Measurements from ENCODE around the gene PLEKHM3. TPM values are rescaled to one million over a fixed set of nuclear protein-coding genes. Genes with fewer than 3 reads are reported as not detected.

PLEKHM3 gene
- total RNA-seq, 1 experiment from 2014 or later = 25.8 TPM

DNA sequence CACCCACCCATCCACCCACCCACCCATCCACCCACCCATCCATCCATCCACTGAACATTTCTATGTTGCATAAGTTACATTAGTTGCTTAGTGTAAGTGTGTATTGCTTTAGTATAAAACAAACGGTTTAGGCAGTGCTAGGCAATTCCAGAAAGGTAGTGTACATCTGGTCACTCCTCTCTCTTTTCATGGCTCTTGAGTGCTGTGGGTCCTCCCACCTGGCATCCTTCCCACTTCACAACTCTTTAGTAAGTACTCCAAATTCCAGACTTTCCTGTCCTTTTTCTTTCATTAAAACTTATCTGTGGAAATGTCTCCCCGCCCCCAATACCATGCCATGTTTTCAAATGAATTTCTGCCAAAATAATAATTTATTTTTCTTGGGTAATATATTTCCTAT, 122.5 kb downstream of the PLEKHM3 start:
- in situ Hi-C loops (cut with HindIII; ENCODE audit: low sequenced_read_pairs) = no loop called here
- DNase-seq (ENCODE audit: low spot score) = no peak

GRCh38 chr2:207901829-207902228, 123.5 kb downstream of the PLEKHM3 start:
- in situ Hi-C loops (cut with HindIII; ENCODE audit: low sequenced_read_pairs) = no loop called here

GRCh38 chr2:207901401-207901800, 123.9 kb downstream of the PLEKHM3 start:
- DNase-seq (ENCODE audit: low spot score) = no peak
- in situ Hi-C loops (cut with HindIII; ENCODE audit: low sequenced_read_pairs) = no loop called here

More at GRCh38 chr2:207901829-207902228, 123.5 kb downstream of the PLEKHM3 start:
- no peak for DNase-seq (ENCODE audit: low spot score)

GRCh38 chr2:207898354-207898695, 127.0 kb downstream of the PLEKHM3 start:
- in situ Hi-C loops (cut with HindIII; ENCODE audit: low sequenced_read_pairs) = no loop called here
- no peak for DNase-seq (ENCODE audit: low spot score)

DNA sequence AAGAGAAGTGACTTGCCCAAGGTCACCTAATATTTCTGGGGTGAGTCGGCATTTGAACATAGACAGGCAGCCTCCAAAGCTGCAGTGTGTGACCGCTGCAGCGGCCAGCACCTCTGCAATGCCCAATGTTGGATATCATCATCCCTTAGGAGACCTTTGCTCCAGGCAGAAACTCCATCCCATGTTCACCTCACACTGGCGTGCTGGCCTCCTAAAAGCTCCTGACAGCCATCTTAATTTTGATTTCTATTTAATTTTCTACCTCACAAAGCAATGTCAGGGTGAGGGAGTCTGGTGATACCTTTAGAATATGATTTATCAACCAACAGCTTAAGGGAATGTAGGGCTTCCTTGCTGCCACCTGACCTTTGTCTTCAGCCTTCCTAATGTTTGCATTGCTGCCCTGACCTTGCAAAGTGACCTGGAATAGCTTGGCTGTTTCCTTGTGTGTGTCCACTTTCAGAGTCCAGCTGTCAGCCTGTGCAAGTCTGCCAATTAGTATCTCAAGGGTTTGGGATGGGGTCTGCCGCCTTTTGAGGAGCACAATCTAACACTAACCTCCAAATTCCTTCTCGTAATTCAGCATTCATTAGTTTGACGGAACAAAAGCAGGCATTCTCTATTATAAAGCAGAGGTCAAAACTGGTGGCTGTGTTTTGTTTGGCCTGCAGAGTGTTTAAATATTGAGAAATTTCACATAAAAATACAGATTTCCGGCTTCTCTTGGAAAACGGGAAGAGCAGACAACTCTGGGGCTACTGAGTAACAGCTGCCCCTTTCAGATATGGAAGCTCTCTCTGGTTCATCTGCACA, 127.6 kb downstream of the PLEKHM3 start:
- DNase-seq (ENCODE audit: low spot score) = no peak
- in situ Hi-C loops (cut with HindIII; ENCODE audit: low sequenced_read_pairs) = no loop called here

- peak; percentile 75 for DNase-seq (ENCODE audit: low spot score)
- in situ Hi-C loops (cut with HindIII; ENCODE audit: low sequenced_read_pairs) = no loop called here
Observed at GRCh38 chr2:207896525-207897285, 128.6 kb downstream of the PLEKHM3 start.

GRCh38 chr2:207895274-207895860, 130.0 kb downstream of the PLEKHM3 start:
- in situ Hi-C loops (cut with HindIII; ENCODE audit: low sequenced_read_pairs) = no loop called here

DNA sequence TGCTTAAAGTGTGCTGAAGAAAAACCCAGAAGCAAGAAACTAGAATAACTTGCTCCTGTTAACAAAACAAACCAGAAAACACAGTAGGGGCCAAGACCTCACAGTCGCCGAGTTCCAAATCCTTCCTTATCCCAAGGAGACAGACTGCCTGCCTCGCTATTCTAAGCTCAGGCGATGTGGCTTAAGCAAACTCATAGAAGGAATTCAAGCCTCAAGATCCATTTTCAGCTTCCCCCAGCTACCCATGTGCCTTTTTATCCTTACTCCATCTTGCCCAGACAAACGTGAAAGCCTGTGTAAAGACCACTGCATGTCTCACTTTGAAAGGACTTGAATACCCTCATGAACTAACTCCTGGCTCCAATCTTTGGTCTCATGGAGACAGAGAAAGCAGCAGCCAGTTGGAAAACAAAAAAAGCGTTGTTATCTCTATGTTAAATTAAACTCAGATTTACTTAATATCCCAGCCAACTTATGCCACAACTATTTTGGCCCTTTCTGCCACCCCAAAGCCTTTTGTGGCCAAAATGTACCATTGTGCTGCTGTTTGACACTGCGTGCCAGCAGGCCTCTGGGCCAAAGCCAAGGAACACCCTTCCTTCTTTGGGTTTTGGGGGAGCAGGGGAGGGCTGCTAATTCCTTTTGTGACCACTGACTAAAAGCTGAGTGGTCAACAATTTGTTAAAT, 132.5 kb downstream of the PLEKHM3 start:
- in situ Hi-C loops (cut with HindIII; ENCODE audit: low sequenced_read_pairs) = no loop called here

More at GRCh38 chr2:207895274-207895860, 130.0 kb downstream of the PLEKHM3 start:
- no peak for DNase-seq (ENCODE audit: low spot score)

GRCh38 chr2:207891086-207891844, 134.1 kb downstream of the PLEKHM3 start:
- in situ Hi-C loops (cut with HindIII; ENCODE audit: low sequenced_read_pairs) = no loop called here
- DNase-seq (ENCODE audit: low spot score) = peak; percentile 52

More for the DNA sequence above, 132.5 kb downstream of the PLEKHM3 start:
- peak; percentile 63 for DNase-seq (ENCODE audit: low spot score)

DNA sequence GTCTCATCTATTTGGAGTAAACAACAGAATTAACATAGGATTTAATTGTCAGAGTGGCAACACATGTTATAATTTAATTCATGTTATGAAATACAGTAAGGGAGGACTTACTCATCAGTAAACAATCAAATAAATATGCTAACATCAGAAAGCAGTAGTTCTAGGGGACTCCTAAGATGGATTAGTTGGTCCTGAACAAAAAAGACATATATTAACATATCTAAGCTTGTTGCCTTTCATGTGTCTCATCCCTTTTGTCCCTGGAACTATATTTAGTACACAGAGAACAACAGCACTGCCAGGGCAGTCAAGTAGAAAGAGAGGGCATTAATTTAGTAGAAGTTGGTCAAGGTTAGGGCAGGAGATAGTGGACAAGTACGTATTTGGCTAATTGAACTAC, 137.8 kb downstream of the PLEKHM3 start:
- in situ Hi-C loops (cut with HindIII; ENCODE audit: low sequenced_read_pairs) = no loop called here

DNA sequence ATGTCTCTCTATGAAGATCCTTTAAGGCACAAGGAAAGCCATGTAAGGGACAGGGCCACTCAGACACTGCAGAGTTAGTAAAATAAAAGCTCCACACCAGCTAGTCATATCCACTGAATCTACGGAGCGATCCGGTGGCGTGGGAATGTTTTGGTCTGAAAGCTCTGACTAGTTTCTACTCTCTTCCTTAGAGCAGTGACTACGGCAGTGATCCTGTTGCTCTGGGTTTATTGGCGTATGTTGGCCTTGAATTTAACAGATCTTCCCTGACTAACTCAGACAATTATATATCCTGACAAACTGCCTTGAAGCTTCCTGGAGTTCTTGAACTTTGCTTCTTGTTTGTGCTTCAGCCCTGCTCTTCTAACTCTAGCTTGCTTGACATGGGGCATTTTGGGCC, 140.3 kb downstream of the PLEKHM3 start:
- no peak for DNase-seq (ENCODE audit: low spot score)
- in situ Hi-C loops (cut with HindIII; ENCODE audit: low sequenced_read_pairs) = no loop called here

More for the DNA sequence above, 137.8 kb downstream of the PLEKHM3 start:
- no peak for DNase-seq (ENCODE audit: low spot score)

DNA sequence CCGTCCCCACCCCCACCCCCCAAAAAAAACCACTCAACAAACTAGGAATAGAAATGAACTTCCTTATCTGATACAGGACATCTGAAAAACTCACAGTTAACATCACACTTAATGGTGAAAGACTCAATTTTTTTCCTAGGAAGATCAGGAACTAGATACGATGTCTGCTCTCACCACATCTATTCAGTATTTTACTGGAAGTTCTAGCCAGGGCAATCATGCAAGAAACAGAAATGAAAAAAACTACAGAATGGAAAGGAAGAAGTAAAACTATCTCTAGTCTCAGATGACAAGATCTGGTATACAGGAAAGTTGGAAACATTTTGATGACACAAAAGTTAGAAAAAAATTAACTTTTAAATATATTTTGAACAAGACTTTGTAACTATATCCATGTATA, 141.2 kb downstream of the PLEKHM3 start:
- no peak for DNase-seq (ENCODE audit: low spot score)
- in situ Hi-C loops (cut with HindIII; ENCODE audit: low sequenced_read_pairs) = no loop called here

- in situ Hi-C loops (cut with HindIII; ENCODE audit: low sequenced_read_pairs) = no loop called here
- no peak for DNase-seq (ENCODE audit: low spot score)
Observed at GRCh38 chr2:207883002-207883780, 142.1 kb downstream of the PLEKHM3 start.

DNA sequence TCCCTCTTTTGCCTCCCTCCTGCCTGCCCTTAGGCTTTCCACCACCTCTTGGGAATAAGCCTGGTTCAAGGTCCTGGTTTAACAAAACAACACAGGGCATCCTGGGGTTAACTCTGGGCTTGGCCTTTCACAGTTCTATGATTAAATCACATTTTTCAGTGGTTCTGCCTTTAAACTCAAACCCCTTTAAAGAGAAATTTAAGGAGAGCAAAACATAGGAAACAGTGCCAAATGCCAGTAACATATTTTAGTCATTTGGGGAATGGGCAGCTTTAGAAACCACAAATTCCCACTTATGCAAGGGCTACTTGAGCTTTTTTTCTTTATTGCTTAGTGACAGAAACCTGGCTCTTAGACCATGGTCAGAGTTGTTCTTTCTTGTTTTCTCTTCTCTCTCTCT, 143.4 kb downstream of the PLEKHM3 start:
- DNase-seq (ENCODE audit: low spot score) = peak; percentile 42
- in situ Hi-C loops (cut with HindIII; ENCODE audit: low sequenced_read_pairs) = no loop called here

DNA sequence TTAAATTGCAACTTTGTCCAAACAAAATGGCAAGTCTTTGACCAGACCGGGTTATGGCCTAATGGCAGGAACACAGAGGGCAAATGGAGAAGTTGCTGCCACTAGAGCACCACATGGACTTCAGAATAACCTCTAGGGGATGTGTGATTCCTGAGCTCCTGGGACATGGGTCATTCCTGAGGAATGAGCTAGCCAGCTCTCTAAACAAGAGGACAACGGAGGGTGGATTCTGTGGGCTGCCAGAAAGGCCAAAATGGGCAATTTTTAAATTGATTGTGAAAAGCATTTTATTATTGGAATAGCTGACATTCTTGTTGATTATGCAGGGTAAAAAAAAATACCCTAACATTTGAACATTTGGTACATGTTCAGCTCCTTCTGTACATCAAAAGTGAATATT, 145.8 kb downstream of the PLEKHM3 start:
- in situ Hi-C loops (cut with HindIII; ENCODE audit: low sequenced_read_pairs) = no loop called here
- no peak for DNase-seq (ENCODE audit: low spot score)

GRCh38 chr2:207876842-207877535, 148.3 kb downstream of the PLEKHM3 start:
- in situ Hi-C loops (cut with HindIII; ENCODE audit: low sequenced_read_pairs) = no loop called here
- no peak for DNase-seq (ENCODE audit: low spot score)

- DNase-seq (ENCODE audit: low spot score) = no peak
- in situ Hi-C loops (cut with HindIII; ENCODE audit: low sequenced_read_pairs) = no loop called here
Observed at GRCh38 chr2:207875473-207876212, 149.7 kb downstream of the PLEKHM3 start.
